WTC11 (cell line): Measurements from ENCODE around the gene MBD3L1.

Source experiments
- NFE2L1 ChIP-seq: sonication (generic); formaldehyde crosslinking; IDR thresholded peaks from 2 replicates; pipeline ENCODE4 v1.8.1; 2023; ENCODE audit warnings: missing genetic modification reagents
- ZNF219 ChIP-seq: sonication (generic); formaldehyde crosslinking; IDR thresholded peaks from 2 replicates; pipeline ENCODE4 v1.8.0; 2023; ENCODE audit warnings: missing genetic modification reagents, mild to moderate bottlenecking, borderline replicate concordance
- ZNF423 ChIP-seq: fragments of 250-450 bp; sonication (Bioruptor Pico); IDR thresholded peaks from 2 replicates; pipeline ENCODE4 v2.1.2; 2022; ENCODE audit warnings: mild to moderate bottlenecking, moderate library complexity
- TF ChIP-seq, protein P1 (sequence below): fragments of 200-600 bp; IDR thresholded peaks from 2 replicates; pipeline ENCODE4 v1.8.0; 2022; ENCODE audit warnings: antibody characterized with exemption

DNA sequence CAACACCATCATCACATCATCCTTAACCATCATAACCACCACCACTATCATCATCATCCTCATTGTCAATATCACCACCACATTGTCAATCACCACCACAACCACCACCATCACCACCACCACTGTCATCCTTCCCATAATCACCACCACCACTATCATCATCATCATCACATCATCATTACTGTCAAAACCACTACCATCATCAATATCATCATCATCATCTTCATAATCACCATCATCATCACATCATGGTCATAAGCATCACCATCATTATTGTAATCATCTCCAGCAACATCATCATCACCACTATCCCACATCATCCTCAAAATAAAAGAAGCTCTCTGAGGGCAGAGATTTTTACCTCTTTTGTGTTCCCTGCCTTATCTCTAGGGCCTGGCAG, 52.2 kb downstream of the MBD3L1 start:
- TF ChIP-seq ZNF219 (CRISPR knock-in tag) (no peak), NFE2L1 (CRISPR knock-in tag) (no peak), ZNF423 (CRISPR knock-in tag) (no peak)
- TF ChIP-seq, protein P1, sequence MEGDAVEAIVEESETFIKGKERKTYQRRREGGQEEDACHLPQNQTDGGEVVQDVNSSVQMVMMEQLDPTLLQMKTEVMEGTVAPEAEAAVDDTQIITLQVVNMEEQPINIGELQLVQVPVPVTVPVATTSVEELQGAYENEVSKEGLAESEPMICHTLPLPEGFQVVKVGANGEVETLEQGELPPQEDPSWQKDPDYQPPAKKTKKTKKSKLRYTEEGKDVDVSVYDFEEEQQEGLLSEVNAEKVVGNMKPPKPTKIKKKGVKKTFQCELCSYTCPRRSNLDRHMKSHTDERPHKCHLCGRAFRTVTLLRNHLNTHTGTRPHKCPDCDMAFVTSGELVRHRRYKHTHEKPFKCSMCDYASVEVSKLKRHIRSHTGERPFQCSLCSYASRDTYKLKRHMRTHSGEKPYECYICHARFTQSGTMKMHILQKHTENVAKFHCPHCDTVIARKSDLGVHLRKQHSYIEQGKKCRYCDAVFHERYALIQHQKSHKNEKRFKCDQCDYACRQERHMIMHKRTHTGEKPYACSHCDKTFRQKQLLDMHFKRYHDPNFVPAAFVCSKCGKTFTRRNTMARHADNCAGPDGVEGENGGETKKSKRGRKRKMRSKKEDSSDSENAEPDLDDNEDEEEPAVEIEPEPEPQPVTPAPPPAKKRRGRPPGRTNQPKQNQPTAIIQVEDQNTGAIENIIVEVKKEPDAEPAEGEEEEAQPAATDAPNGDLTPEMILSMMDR, result no peak
